ENCODE measurements around the gene NMU.

DNA sequence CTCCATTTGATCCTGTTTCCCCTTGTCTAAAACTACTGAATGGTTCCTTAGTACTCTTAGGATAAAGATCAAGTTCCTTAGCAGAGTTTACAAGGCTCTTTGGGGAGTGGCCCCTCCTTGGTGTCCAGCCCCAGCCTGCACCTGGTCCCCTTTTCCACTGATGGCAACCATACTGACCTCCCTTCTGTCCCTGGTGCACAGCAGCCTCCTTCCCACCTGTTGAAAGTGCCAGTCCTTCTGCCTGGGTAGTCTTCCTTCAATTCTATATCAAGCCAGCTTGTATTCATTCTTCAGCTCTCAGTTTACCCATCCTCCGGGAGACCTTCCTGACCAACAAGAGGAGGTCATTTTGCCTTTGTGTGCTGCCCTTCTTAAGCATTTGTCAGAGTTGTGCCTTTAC, 30.4 kb upstream of the NMU start:
- TF ChIP-seq FOXM1 (IDR thresholded peaks at IDR 0.05; ENCODE audit: borderline replicate concordance) (no peak), CTBP1 (IDR thresholded peaks at IDR 0.05; ENCODE audit: borderline replicate concordance) (no peak), SP1 (IDR thresholded peaks at IDR 0.05) (no peak), FOXA1 (IDR thresholded peaks at IDR 0.05) (no peak), HDGF (IDR thresholded peaks at IDR 0.05; ENCODE audit: borderline replicate concordance) (no peak)

Measured in HEK293T (cell line).